Measurements from ENCODE around the gene COL6A1.

DNA sequence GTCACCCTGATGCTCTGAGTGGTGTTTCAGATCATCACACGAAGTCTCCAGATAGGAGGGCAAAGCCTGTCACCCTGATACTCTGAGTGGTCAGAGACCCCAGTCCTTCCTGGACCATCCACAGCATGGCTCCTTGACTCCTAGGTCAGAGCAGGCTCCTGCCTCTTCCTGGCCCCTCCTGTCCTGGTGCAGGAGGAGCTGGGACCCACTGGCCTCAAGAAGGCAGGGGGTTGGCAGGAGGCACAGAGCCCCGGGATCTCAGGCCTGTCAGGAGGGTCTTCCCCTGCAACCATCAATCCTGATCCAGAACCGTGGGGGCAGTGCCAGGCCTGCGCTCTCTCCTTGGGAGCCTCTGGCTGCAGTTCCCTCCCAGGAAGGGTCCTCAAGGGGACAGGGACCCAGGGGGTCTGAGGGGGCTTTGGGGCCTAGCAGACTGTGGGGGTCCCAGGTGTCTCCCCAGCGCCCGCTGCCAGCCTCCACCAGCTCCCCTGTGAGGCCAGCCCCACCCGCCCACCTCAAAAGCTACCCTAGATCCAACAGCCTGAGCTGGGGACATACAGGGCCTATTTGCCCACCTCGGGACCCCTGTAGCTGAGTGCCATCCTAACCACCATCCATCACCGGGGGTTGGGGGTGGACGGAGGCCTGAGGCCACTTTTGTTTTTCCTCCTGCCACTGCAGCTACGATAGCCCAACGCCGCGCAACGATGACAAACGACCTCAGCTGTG, 27.5 kb downstream of the COL6A1 start:
- TF ChIP-seq, protein P1, sequence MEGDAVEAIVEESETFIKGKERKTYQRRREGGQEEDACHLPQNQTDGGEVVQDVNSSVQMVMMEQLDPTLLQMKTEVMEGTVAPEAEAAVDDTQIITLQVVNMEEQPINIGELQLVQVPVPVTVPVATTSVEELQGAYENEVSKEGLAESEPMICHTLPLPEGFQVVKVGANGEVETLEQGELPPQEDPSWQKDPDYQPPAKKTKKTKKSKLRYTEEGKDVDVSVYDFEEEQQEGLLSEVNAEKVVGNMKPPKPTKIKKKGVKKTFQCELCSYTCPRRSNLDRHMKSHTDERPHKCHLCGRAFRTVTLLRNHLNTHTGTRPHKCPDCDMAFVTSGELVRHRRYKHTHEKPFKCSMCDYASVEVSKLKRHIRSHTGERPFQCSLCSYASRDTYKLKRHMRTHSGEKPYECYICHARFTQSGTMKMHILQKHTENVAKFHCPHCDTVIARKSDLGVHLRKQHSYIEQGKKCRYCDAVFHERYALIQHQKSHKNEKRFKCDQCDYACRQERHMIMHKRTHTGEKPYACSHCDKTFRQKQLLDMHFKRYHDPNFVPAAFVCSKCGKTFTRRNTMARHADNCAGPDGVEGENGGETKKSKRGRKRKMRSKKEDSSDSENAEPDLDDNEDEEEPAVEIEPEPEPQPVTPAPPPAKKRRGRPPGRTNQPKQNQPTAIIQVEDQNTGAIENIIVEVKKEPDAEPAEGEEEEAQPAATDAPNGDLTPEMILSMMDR (IDR thresholded peaks at IDR 0.05): no peak
- no peak for TF ChIP-seq ZFX (IDR thresholded peaks at IDR 0.05; ENCODE audit: borderline replicate concordance)

Measured in 22Rv1 (cell line).